ENCODE results near the gene TYSND1. TPM values are rescaled to one million over a fixed set of nuclear protein-coding genes. Genes with fewer than 3 reads are reported as not detected.
A peak's percentile ranks its signal among the peaks of the same experiment; 100 is the strongest.

TYSND1 gene
- total and polyA plus RNA-seq, 2 of the 13 experiments (the other 11 are each of a cell fraction or from before 2014, with no cell fraction given) = 3.3 to 8.9 TPM

DNA sequence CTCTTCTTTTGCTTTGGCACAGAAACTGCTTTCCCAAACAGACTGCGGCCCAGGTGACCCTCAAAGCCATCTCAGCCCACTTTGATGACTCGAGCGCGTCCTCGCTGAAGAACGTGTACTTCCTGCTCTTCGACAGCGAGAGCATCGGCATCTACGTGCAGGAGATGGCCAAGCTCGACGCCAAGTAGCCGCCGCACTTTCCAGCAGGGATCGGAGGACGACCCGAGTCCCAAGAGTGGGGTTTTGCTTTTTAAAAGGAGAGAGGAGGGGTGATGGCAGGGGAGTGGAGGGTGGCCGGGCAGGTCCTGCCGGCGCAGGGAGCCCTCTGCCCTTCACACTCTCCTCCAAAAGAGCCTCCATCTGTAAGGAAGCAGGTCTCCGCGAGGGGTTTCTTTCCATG lies 35.0 kb downstream of the TYSND1 start (continued):
- TF ChIP-seq ZNF225 (CRISPR knock-in tag; IDR thresholded peaks at IDR 0.05) (no peak), RBM22 (optimal IDR thresholded peaks at IDR 0.05; ENCODE audit: low read length) (peak; percentile 20)

DNA sequence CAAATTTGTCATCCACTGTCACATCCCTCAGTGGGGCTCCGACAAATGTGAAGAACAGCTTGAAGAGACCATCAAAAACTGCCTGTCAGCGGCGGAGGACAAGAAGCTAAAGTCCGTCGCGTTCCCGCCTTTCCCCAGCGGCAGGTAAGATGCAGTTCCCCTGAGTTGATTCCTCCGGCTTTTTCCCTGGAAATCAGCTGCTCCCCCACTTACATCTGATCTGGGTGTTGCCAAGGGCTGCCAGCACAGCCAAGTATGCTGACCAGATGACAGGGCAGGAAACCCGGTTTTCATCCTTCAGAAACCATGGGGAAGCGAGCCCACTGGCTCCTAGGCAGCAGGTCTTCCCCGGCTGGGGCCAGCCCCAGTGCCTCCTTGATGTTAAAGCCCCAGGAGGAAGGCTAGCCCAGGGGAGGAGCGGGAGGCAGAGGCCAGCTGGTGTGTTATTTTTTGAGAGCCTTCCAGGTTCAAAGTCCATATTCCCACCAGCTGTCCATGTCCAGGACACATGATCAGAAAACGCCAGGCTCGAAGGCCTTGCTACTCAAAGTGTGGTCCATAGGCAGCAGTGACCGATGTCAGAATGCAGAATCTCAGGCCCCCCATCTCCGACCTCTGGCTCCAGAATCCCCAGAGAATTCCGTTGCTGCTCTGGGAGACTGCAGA lies 37.3 kb downstream of the TYSND1 start:
- no peak overlapping the region for H3K9ac ChIP-seq (ENCODE audit: insufficient read depth, low read depth, low read length)
- no peak overlapping the region for H2AFZ ChIP-seq (ENCODE audit: low read length)
- FAIRE-seq (peak; percentile 15), DNase-seq (ENCODE audit: low spot score) (peak; percentile 57), ATAC-seq (peak; percentile 70)
- in situ Hi-C loops (cut with HindIII; ENCODE audit: extremely low pct_ligation_motif_present, low pct_unique_long_range_greater_than_20kb) (no loop called here), intact Hi-C loops (cut with micrococcal nuclease; ENCODE audit: unreplicated experiment) (no loop called here)
- no peak overlapping the region for H3K4me3 ChIP-seq (replicated peaks in 1 of 3; ENCODE audit: insufficient read depth in 1 of 3, low read depth in 2 of 3, low read length in 3 of 3)
- no peaks in the 10 kb centered on the region; a peak in 1 of 5 replicates for H3K27me3 ChIP-seq (ENCODE audit: control insufficient read depth in 1 of 2, insufficient read depth in 2 of 2, low read length in 2 of 2)
- CTCF ChIA-PET (ENCODE audit: low intra/inter-chr PET ratio, low total read pairs) = no interaction called here
- BruUV-seq (replicated peaks) = no TSS peak
- WGBS (ENCODE audit: low lambda C conversion rate) = 71% methylated on average over 16 of the region's 18 CpGs
- POLR2A ChIA-PET = interaction anchor here (0.8 to 2.6 kb wide), 9 partner anchors 11 to 62 kb away, joined by 3 to 16 read pairs (median 5); partner anchors contain the start of genes SAR1A and TYSND1
- peak overlapping the region; percentile 36 for H3K4me2 ChIP-seq (ENCODE audit: low read depth, low read length)
- no peaks in the 10 kb centered on the region for H3K79me2 ChIP-seq (ENCODE audit: insufficient read depth, low read length)
- H3K36me3 ChIP-seq (replicated peaks in 1 of 2; ENCODE audit: control insufficient read depth in 1 of 2, insufficient read depth in 2 of 2, low read length in 2 of 2) = peaks cover 15 to 46% of the 10 kb centered on the region in 2 experiments; a peak in 4 of 5 replicates
- peaks cover 23% of the 10 kb centered on the region for H3K4me1 ChIP-seq (ENCODE audit: insufficient read depth, low read length)
- no peaks in the 10 kb centered on the region for H3K9me3 ChIP-seq (ENCODE audit: low read length)
- H3K27ac ChIP-seq (ENCODE audit: extremely low read length, insufficient read depth, low read length) = peak overlapping the region; percentile 45
- no peaks in the 10 kb centered on the region for H4K20me1 ChIP-seq (ENCODE audit: insufficient read depth, low read length)
- TF ChIP-seq, protein P1, sequence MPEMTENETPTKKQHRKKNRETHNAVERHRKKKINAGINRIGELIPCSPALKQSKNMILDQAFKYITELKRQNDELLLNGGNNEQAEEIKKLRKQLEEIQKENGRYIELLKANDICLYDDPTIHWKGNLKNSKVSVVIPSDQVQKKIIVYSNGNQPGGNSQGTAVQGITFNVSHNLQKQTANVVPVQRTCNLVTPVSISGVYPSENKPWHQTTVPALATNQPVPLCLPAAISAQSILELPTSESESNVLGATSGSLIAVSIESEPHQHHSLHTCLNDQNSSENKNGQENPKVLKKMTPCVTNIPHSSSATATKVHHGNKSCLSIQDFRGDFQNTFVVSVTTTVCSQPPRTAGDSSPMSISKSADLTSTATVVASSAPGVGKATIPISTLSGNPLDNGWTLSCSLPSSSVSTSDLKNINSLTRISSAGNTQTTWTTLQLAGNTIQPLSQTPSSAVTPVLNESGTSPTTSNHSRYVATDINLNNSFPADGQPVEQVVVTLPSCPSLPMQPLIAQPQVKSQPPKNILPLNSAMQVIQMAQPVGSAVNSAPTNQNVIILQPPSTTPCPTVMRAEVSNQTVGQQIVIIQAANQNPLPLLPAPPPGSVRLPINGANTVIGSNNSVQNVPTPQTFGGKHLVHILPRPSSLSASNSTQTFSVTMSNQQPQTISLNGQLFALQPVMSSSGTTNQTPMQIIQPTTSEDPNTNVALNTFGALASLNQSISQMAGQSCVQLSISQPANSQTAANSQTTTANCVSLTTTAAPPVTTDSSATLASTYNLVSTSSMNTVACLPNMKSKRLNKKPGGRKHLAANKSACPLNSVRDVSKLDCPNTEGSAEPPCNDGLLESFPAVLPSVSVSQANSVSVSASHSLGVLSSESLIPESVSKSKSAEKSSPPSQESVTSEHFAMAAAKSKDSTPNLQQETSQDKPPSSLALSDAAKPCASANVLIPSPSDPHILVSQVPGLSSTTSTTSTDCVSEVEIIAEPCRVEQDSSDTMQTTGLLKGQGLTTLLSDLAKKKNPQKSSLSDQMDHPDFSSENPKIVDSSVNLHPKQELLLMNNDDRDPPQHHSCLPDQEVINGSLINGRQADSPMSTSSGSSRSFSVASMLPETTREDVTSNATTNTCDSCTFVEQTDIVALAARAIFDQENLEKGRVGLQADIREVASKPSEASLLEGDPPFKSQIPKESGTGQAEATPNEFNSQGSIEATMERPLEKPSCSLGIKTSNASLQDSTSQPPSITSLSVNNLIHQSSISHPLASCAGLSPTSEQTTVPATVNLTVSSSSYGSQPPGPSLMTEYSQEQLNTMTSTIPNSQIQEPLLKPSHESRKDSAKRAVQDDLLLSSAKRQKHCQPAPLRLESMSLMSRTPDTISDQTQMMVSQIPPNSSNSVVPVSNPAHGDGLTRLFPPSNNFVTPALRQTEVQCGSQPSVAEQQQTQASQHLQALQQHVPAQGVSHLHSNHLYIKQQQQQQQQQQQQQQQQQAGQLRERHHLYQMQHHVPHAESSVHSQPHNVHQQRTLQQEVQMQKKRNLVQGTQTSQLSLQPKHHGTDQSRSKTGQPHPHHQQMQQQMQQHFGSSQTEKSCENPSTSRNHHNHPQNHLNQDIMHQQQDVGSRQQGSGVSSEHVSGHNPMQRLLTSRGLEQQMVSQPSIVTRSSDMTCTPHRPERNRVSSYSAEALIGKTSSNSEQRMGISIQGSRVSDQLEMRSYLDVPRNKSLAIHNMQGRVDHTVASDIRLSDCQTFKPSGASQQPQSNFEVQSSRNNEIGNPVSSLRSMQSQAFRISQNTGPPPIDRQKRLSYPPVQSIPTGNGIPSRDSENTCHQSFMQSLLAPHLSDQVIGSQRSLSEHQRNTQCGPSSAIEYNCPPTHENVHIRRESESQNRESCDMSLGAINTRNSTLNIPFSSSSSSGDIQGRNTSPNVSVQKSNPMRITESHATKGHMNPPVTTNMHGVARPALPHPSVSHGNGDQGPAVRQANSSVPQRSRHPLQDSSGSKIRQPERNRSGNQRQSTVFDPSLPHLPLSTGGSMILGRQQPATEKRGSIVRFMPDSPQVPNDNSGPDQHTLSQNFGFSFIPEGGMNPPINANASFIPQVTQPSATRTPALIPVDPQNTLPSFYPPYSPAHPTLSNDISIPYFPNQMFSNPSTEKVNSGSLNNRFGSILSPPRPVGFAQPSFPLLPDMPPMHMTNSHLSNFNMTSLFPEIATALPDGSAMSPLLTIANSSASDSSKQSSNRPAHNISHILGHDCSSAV (CRISPR knock-in tag; IDR thresholded peaks at IDR 0.05; ENCODE audit: borderline replicate concordance) = no peak
- TF ChIP-seq SAFB2 (CRISPR knock-in tag; IDR thresholded peaks at IDR 0.05; ENCODE audit: borderline replicate concordance, low read depth) (no peak), MIER3 (CRISPR knock-in tag; IDR thresholded peaks at IDR 0.05; ENCODE audit: borderline replicate concordance) (no peak), SMC3 (IDR thresholded peaks at IDR 0.05; ENCODE audit: low read length) (no peak), KMT2A (CRISPR knock-in tag; IDR thresholded peaks at IDR 0.05) (no peak), RCOR2 (CRISPR knock-in tag; IDR thresholded peaks at IDR 0.05) (no peak), PHF20 (CRISPR knock-in tag; IDR thresholded peaks at IDR 0.05) (no peak)
- TF ChIP-seq, protein P2, sequence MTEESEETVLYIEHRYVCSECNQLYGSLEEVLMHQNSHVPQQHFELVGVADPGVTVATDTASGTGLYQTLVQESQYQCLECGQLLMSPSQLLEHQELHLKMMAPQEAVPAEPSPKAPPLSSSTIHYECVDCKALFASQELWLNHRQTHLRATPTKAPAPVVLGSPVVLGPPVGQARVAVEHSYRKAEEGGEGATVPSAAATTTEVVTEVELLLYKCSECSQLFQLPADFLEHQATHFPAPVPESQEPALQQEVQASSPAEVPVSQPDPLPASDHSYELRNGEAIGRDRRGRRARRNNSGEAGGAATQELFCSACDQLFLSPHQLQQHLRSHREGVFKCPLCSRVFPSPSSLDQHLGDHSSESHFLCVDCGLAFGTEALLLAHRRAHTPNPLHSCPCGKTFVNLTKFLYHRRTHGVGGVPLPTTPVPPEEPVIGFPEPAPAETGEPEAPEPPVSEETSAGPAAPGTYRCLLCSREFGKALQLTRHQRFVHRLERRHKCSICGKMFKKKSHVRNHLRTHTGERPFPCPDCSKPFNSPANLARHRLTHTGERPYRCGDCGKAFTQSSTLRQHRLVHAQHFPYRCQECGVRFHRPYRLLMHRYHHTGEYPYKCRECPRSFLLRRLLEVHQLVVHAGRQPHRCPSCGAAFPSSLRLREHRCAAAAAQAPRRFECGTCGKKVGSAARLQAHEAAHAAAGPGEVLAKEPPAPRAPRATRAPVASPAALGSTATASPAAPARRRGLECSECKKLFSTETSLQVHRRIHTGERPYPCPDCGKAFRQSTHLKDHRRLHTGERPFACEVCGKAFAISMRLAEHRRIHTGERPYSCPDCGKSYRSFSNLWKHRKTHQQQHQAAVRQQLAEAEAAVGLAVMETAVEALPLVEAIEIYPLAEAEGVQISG (CRISPR knock-in tag; IDR thresholded peaks at IDR 0.05) = peak; percentile 71; the same call in 1 of the 2 replicates

Data from HepG2 (cell line).